Measurements from ENCODE around the gene DHRS3. TPM values are rescaled to one million over a fixed set of nuclear protein-coding genes. Genes with fewer than 3 reads are reported as not detected.

Gene DHRS3
- total and polyA plus RNA-seq, 2 of the 13 experiments (the other 11 are each of a cell fraction or from before 2014, with no cell fraction given) = 48.5 to 90.5 TPM

- TF ChIP-seq HDAC6 (IDR thresholded peaks at IDR 0.05; ENCODE audit: low read depth, low read length) = no peak
- TF ChIP-seq ZNF230 (CRISPR knock-in tag; IDR thresholded peaks at IDR 0.05) = no peak
- TF ChIP-seq MEIS2 (CRISPR knock-in tag; IDR thresholded peaks at IDR 0.05) = 0 out of 2 replicates have a peak, but pooled peaks have one; percentile 34
- TF ChIP-seq, protein P1, sequence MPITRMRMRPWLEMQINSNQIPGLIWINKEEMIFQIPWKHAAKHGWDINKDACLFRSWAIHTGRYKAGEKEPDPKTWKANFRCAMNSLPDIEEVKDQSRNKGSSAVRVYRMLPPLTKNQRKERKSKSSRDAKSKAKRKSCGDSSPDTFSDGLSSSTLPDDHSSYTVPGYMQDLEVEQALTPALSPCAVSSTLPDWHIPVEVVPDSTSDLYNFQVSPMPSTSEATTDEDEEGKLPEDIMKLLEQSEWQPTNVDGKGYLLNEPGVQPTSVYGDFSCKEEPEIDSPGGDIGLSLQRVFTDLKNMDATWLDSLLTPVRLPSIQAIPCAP (CRISPR knock-in tag; IDR thresholded peaks at IDR 0.05; ENCODE audit: low read depth) = no peak
- TF ChIP-seq YEATS4 (CRISPR knock-in tag; IDR thresholded peaks at IDR 0.05; ENCODE audit: borderline replicate concordance) = peak; percentile 57; the same call in 1 of the 2 replicates
- TF ChIP-seq, protein P2, sequence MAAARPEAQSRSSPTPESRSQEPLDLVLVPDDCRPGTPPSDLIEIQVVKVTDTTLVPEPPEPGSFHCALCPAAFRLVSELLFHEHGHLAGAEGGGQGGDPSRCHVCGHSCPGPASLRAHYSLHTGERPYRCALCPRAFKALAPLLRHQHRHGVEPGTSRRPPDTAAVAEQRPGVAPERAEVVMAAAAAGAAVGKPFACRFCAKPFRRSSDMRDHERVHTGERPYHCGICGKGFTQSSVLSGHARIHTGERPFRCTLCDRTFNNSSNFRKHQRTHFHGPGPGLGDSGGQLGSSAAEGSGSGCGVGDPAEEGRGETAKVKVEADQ (CRISPR knock-in tag; IDR thresholded peaks at IDR 0.05; ENCODE audit: borderline replicate concordance) = peak; percentile 53; the same call in 1 of the 2 replicates
- no peak for TF ChIP-seq ZNF720 (CRISPR knock-in tag; IDR thresholded peaks at IDR 0.05)
- TF ChIP-seq ZNF263 (CRISPR knock-in tag; IDR thresholded peaks at IDR 0.05) = peak; percentile 92
- TF ChIP-seq, protein P3, sequence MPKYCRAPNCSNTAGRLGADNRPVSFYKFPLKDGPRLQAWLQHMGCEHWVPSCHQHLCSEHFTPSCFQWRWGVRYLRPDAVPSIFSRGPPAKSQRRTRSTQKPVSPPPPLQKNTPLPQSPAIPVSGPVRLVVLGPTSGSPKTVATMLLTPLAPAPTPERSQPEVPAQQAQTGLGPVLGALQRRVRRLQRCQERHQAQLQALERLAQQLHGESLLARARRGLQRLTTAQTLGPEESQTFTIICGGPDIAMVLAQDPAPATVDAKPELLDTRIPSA (CRISPR knock-in tag; IDR thresholded peaks at IDR 0.05; ENCODE audit: borderline replicate concordance) = no peak
- TF ChIP-seq YEATS2 (CRISPR knock-in tag; IDR thresholded peaks at IDR 0.05; ENCODE audit: borderline replicate concordance) = 0 out of 2 replicates have a peak, but pooled peaks have one; percentile 33
- TF ChIP-seq FOXM1 (CRISPR knock-in tag; IDR thresholded peaks at IDR 0.05) = no peak
- peak; percentile 96 for TF ChIP-seq HNF4G (IDR thresholded peaks at IDR 0.05; ENCODE audit: borderline replicate concordance, low read depth, low read length)
- peak; percentile 96 for TF ChIP-seq HNF4G (CRISPR knock-in tag; IDR thresholded peaks at IDR 0.05; ENCODE audit: borderline replicate concordance, low read depth)
- peak; percentile 53; the same call in 1 of the 2 replicates for TF ChIP-seq JUN (CRISPR knock-in tag; IDR thresholded peaks at IDR 0.05)
- no peak for TF ChIP-seq SATB2 (CRISPR knock-in tag; IDR thresholded peaks at IDR 0.05)
- peak; percentile 10; the same call in 1 of the 2 replicates for TF ChIP-seq ELF1 (CRISPR knock-in tag; IDR thresholded peaks at IDR 0.05)
- TF ChIP-seq IKZF4 (CRISPR knock-in tag; IDR thresholded peaks at IDR 0.05; ENCODE audit: borderline replicate concordance, low read depth, not compliant biosample characterization) = peak; percentile 53
- TF ChIP-seq, protein P4, sequence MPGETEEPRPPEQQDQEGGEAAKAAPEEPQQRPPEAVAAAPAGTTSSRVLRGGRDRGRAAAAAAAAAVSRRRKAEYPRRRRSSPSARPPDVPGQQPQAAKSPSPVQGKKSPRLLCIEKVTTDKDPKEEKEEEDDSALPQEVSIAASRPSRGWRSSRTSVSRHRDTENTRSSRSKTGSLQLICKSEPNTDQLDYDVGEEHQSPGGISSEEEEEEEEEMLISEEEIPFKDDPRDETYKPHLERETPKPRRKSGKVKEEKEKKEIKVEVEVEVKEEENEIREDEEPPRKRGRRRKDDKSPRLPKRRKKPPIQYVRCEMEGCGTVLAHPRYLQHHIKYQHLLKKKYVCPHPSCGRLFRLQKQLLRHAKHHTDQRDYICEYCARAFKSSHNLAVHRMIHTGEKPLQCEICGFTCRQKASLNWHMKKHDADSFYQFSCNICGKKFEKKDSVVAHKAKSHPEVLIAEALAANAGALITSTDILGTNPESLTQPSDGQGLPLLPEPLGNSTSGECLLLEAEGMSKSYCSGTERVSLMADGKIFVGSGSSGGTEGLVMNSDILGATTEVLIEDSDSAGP (CRISPR knock-in tag; IDR thresholded peaks at IDR 0.05; ENCODE audit: borderline replicate concordance) = peak; percentile 94
- no peak for TF ChIP-seq SNAPC2 (CRISPR knock-in tag; IDR thresholded peaks at IDR 0.05)
- no peak for TF ChIP-seq MED13 (CRISPR knock-in tag; IDR thresholded peaks at IDR 0.05)
- TF ChIP-seq, protein P5, sequence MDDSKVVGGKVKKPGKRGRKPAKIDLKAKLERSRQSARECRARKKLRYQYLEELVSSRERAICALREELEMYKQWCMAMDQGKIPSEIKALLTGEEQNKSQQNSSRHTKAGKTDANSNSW (CRISPR knock-in tag; IDR thresholded peaks at IDR 0.05; ENCODE audit: borderline replicate concordance) = no peak
Measured at GRCh38 chr1:12525311-12526181, 92.5 kb downstream of the DHRS3 start (continued).
